CD14-positive monocyte (primary cell): ENCODE measurements around the gene NOG. TPM values are rescaled to one million over a fixed set of nuclear protein-coding genes. Genes with fewer than 3 reads are reported as not detected.

ENCODE experiments used
- DNase-seq, 3 donors: peaks; one replicate each; pipeline ENCODE4 v3.0.0-alpha.2; 2011 to 2022
- H2AFZ ChIP-seq: 2 replicates; pipeline ENCODE4 v1.6.0; 2012; ENCODE audit warnings: mild to moderate bottlenecking, low read depth, low read length, inconsistent platforms; ENCODE audit not compliant: insufficient read depth, poor library complexity, severe bottlenecking
- H3K27ac ChIP-seq, 2 donors: 1 replicate in 1 of 2; 2 replicates in 1 of 2; pipeline ENCODE4 v1.5.1; 2012 to 2013; ENCODE audit warnings: low read length in 2 of 2, control low read depth in 1 of 2, inconsistent platforms in 1 of 2, low read depth in 1 of 2, mild to moderate bottlenecking in 1 of 2
- H3K27me3 ChIP-seq, 2 donors: one replicate each; pipeline versions ENCODE4 v1.6.0 to v1.6.1; 2011 to 2013; ENCODE audit warnings: low read length in 2 of 2; ENCODE audit not compliant: control insufficient read depth in 2 of 2, insufficient read depth in 2 of 2
- H3K36me3 ChIP-seq, 2 donors: replicated peaks in 1 of 2; 1 replicate in 1 of 2; 2 replicates in 1 of 2; pipeline versions ENCODE4 v1.5.1 to v1.6.1; 2012 to 2013; ENCODE audit warnings: low read length in 2 of 2, control low read depth in 1 of 2, inconsistent platforms in 1 of 2, mild to moderate bottlenecking in 1 of 2; ENCODE audit not compliant: insufficient read depth in 2 of 2, control insufficient read depth in 1 of 2
- H3K4me1 ChIP-seq, 2 donors: 1 replicate in 1 of 2; 2 replicates in 1 of 2; pipeline versions ENCODE4 v1.5.1 to v1.6.1; 2012 to 2013; ENCODE audit warnings: low read length in 2 of 2, control low read depth in 1 of 2, inconsistent platforms in 1 of 2, mild to moderate bottlenecking in 1 of 2, moderate library complexity in 1 of 2; ENCODE audit not compliant: insufficient read depth in 2 of 2, control insufficient read depth in 1 of 2
- H3K4me2 ChIP-seq: replicated peaks from 2 replicates; pipeline ENCODE3; 2012; ENCODE audit warnings: low read length, moderate library complexity, mild to moderate bottlenecking; ENCODE audit not compliant: poor library complexity, severe bottlenecking; ENCODE audit errors: extremely low read depth
- H3K4me3 ChIP-seq, 3 experiments: fragments of 200-600 bp in 1 of 3; sonication (generic) in 1 of 3; replicated peaks in 1 of 3; 1 replicate in 2 of 3; 2 replicates in 1 of 3; pipeline ENCODE4 v1.5.1; 2011 to 2013; ENCODE audit warnings: low read length in 3 of 3, mild to moderate bottlenecking in 3 of 3, control low read depth in 2 of 3, low read depth in 2 of 3, inconsistent platforms in 1 of 3, moderate library complexity in 1 of 3
- H3K79me2 ChIP-seq: 2 replicates; pipeline ENCODE4 v1.6.0; 2012; ENCODE audit warnings: mild to moderate bottlenecking, control low read depth, inconsistent platforms, low read length, moderate library complexity; ENCODE audit not compliant: insufficient read depth
- H3K9ac ChIP-seq: 2 replicates; pipeline ENCODE4 v1.6.0; 2017; ENCODE audit warnings: low read length, mild to moderate bottlenecking; ENCODE audit not compliant: insufficient read depth, poor library complexity, severe bottlenecking
- H3K9me3 ChIP-seq, 2 donors: replicated peaks in 1 of 2; 1 replicate in 1 of 2; 2 replicates in 1 of 2; pipeline versions ENCODE4 v1.5.1 to v1.6.1; 2012 to 2013; ENCODE audit warnings: low read length in 2 of 2, control low read depth in 1 of 2; ENCODE audit not compliant: control insufficient read depth in 1 of 2, insufficient read depth in 1 of 2
- H4K20me1 ChIP-seq: 2 replicates; pipeline ENCODE4 v1.6.0; 2012; ENCODE audit warnings: mild to moderate bottlenecking, low read length, control low read depth, moderate library complexity; ENCODE audit not compliant: insufficient read depth
- H3K27ac Mint-ChIP-seq, 7 donors: one replicate each; pipeline ENCODE4 v1.8.0; 2020; ENCODE audit warnings: mild to moderate bottlenecking in 7 of 7, mixed read lengths in 7 of 7, moderate library complexity in 6 of 7, inconsistent platforms in 2 of 7
- H3K27me3 Mint-ChIP-seq, 3 donors: one replicate each; pipeline ENCODE4 v1.8.0; 2021 to 2022; ENCODE audit warnings: low read depth in 3 of 3, mild to moderate bottlenecking in 3 of 3, mixed read lengths in 3 of 3, moderate library complexity in 3 of 3, inconsistent platforms in 1 of 3
- H3K36me3 Mint-ChIP-seq, 2 donors: one replicate each; pipeline ENCODE4 v1.8.0; 2020; ENCODE audit warnings: mixed read lengths in 2 of 2, inconsistent platforms in 1 of 2, mild to moderate bottlenecking in 1 of 2
- H3K4me1 Mint-ChIP-seq: one replicate; pipeline ENCODE4 v1.8.0; 2020; ENCODE audit warnings: mild to moderate bottlenecking, mixed read lengths
- H3K4me3 Mint-ChIP-seq, 2 donors: one replicate each; pipeline ENCODE4 v1.8.0; 2020; ENCODE audit warnings: mild to moderate bottlenecking in 2 of 2, mixed read lengths in 2 of 2, moderate library complexity in 1 of 2
- H3K9me3 Mint-ChIP-seq, 7 donors: one replicate each; pipeline ENCODE4 v1.8.0; 2020 to 2022; ENCODE audit warnings: mixed read lengths in 7 of 7, mild to moderate bottlenecking in 6 of 7, moderate library complexity in 6 of 7, inconsistent platforms in 2 of 7
- CTCF ChIP-seq: fragments of 200-600 bp; IDR thresholded peaks from one replicate; pipeline ENCODE4 v1.8.0; 2022; ENCODE audit warnings: antibody characterized with exemption, mild to moderate bottlenecking
- WGBS: methylation state at CpG from one replicate; pipeline ENCODE4 v1.1.5; 2013; ENCODE audit warnings: missing lambda C conversion rate; ENCODE audit not compliant: insufficient coverage; 5-methylcytosine and 5-hydroxymethylcytosine counted together
- intact Hi-C, 2 donors: fragments of 100-400 bp; cut with micrococcal nuclease; formaldehyde crosslinking; loops; one replicate each; pipeline versions ENCODE4 v1.15.0 to v1.15.1; 2023
- polyA plus RNA-seq, 3 donors: library from polyadenylated mRNA; depleted of rRNA in 1 of 3; unstranded in 2 of 3; stranded (reverse) in 1 of 3; fragments of 300-500 nt in 2 of 3; fragments of >200 nt in 1 of 3; fragmentation: Illumina TruSeq in 2 of 3; gene quantifications; 1 replicate in 2 of 3; 2 replicates in 1 of 3; pipeline ENCODE4 v1.2.3, GENCODE V29; 2012 to 2021

Gene NOG
- polyA plus RNA-seq, 3 donors, result 0.11 to 0.27 TPM; not detected in 1

- peak overlapping the region; percentile 60 to 85 for H3K4me3 Mint-ChIP-seq
- Histone ChIP-seq H2AFZ (peak overlapping the region; percentile 74), H3K79me2 (no peaks in the 10 kb centered on the region), H3K4me2 (peak overlapping the region; percentile 77), H3K27ac (no peak overlapping the region), H3K9me3 (peaks cover 0 to 8% of the 10 kb centered on the region in 2 donors), H3K4me3 (peak overlapping the region; percentile 17 to 70 (median 22)), H3K27me3 (peaks cover 49 to 68% of the 10 kb centered on the region in 2 donors), H3K9ac (peak overlapping the region; percentile 44), H4K20me1 (no peaks in the 10 kb centered on the region), H3K4me1 (peaks cover 41 to 58% of the 10 kb centered on the region in 2 donors), H3K36me3 (no peaks in the 10 kb centered on the region)
- peak in 2 of 3 donors; percentile 42 for DNase-seq
- H3K9me3 Mint-ChIP-seq, result peaks cover 0 to 22% (median 6%) of the 10 kb centered on the region in 7 donors
- intact Hi-C loops, result loop anchor here (5.0 kb wide), 2 partner anchors 178 to 188 kb away; no protein-coding TSS in a partner anchor
- no peak overlapping the region for H3K27ac Mint-ChIP-seq
- H3K36me3 Mint-ChIP-seq, result peaks cover 3 to 7% of the 10 kb centered on the region in 2 donors
- H3K4me1 Mint-ChIP-seq, result peaks cover 42% of the 10 kb centered on the region
- no peak for TF ChIP-seq CTCF
- peaks cover 53 to 77% (median 54%) of the 10 kb centered on the region in 3 donors for H3K27me3 Mint-ChIP-seq
- WGBS, result under 1% methylated on average over 56 of the region's 61 CpGs
Observed at GRCh38 chr17:56594320-56595107, 1.0 kb downstream of the NOG start.

GRCh38 chr17:56595108-56595418, 1.6 kb downstream of the NOG start:
- TF ChIP-seq CTCF, result no peak
- H3K27me3 Mint-ChIP-seq, result peaks cover 53 to 77% (median 57%) of the 10 kb centered on the region in 3 donors
- Histone ChIP-seq H3K36me3 (no peaks in the 10 kb centered on the region), H3K27me3 (peaks cover 47 to 68% of the 10 kb centered on the region in 2 donors), H3K9ac (no peak overlapping the region), H2AFZ (peak overlapping the region; percentile 74), H3K4me1 (peaks cover 41 to 59% of the 10 kb centered on the region in 2 donors), H3K27ac (no peak overlapping the region), H4K20me1 (no peaks in the 10 kb centered on the region), H3K4me3 (peak overlapping the region in 1 of 3 experiments; percentile 70), H3K79me2 (no peaks in the 10 kb centered on the region), H3K4me2 (peak overlapping the region; percentile 77), H3K9me3 (peaks cover 0 to 8% of the 10 kb centered on the region in 2 donors)
- intact Hi-C loops, result no loop called here
- no peak for DNase-seq
- no peak overlapping the region for H3K27ac Mint-ChIP-seq
- peaks cover 5 to 7% of the 10 kb centered on the region in 2 donors for H3K36me3 Mint-ChIP-seq
- H3K4me3 Mint-ChIP-seq, result peak overlapping the region in 1 of 2 donors; percentile 85
- H3K4me1 Mint-ChIP-seq, result peaks cover 42% of the 10 kb centered on the region
- 0% methylated on average over 2 of the region's 7 CpGs for WGBS
- H3K9me3 Mint-ChIP-seq, result peaks cover 0 to 22% (median 6%) of the 10 kb centered on the region in 7 donors
